DLD1 (cell line): ENCODE measurements around the gene P2RX7.

Source experiments
- in situ Hi-C: cut with HindIII; loops from 2 replicates; pipeline ENCODE4 v1.10.0; 2017; ENCODE audit warnings: low sequenced_read_pairs

Gene P2RX7

DNA sequence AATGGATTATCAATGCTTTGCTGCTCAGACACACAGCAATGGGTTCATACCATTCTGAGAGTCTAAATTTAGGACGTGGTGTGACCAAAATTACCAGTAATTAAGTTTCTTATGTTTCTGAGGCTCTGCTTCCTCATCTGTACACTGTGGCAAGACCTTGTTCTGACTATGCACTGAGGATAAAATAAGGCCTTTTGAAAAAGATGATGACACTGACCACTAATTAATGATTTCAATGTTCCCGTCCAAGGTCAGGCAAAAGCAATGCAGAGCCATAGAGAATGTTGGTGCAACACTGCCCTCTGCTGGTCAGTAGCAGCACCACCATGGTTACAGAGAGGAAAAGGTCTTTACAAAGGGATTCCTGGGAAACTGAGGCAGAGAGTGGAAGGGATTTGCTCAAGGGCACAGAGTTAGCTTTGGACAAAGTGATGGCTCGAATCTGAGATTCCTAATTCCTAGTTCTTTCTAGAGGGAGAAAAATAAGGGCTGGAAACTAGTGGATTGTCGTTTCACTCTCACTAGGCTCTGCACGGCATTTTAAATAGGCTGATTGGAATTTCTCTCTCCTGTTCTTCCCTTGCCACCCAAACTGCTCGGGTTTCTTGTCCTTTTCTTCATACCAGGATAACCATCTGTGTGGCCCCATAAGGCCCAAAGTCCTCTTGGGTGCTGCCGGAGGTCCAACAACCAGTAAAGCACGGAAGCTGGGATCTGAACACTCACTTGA lies 22.3 kb upstream of the P2RX7 start:
- in situ Hi-C loops, result no loop called here

DNA sequence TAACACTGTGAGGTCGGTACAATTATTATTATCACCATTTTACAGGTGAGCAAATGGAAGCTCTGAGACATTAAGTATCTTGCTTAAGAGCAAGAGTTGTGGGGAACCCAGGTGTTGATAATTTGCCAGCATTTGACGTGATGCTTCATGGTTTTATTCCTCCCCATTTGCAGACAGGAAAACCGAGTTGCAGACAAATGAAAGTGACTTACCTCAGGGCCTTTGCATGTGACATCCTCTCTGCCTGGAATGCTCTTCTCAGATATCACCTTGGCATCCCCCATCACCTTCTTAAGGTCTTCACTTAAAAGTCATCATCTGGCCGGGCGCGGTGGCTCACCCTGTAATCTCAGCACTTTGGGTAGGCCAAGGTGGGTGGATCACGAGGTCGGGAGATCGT lies 21.0 kb upstream of the P2RX7 start:
- in situ Hi-C loops, result no loop called here

DNA sequence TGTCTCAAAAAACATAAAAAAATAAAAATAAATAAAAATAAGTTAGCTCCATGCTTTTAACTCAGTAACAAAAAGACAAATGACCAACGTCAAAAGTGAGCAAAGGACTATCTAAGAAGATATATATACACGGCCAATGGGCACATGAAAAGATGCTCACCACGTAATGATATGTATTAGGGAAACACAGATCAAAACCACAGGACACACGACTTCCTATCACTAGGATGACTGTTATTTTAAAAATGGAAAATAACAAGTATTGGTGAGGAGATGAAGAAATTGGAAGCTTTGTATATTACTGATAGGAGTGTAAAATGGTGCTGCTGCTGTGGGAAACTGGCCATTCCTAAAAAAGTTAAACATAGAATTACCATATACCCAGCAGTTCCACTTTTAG lies 20.2 kb upstream of the P2RX7 start:
- in situ Hi-C loops, result no loop called here

DNA sequence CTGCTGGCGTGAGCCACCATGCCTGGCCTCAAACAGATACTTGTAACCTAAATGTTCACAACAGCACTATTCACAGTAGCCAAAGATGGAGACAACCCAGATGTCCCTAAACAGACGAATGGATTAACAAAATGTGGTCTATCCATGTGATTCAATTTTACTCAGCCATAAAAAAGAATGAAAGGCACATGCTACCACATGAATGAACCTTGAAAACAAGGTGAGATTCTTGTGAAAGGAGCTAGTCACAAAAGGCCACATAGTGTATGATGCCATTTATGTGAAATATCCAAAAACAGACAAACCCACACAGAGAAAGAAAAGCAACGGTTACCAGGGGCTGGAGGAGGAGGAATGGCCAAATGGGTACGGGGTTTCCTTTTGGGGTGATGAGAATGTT lies 19.6 kb upstream of the P2RX7 start:
- in situ Hi-C loops, result no loop called here

DNA sequence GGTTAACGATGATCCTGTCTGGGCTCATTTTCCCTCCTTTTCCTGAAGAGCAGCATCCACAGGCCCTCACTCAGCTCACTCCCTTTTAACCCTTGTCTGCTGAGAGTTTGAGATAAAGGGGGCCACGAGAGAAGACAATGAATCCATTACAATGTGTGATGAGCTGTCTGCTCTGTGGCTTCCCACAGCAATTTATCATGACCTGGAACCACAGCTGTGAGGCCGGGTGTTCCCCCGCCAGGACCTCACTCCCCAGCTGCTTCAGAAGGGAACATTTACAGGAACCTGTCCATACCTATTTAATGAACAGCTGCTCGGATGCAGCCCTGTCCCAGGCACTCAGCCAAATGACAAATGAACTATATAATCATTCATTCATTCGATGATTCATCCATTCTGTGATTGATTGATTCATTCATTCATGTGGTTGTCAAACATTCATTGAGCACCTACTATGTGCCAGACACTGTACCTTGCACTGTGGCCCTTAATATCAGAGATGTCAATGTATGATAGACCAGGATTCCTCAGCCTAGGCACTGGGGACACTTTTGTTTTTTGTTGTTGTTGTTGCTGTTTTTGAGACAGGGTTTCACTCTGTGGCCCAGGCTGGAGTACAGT lies 18.5 kb upstream of the P2RX7 start:
- in situ Hi-C loops, result no loop called here

DNA sequence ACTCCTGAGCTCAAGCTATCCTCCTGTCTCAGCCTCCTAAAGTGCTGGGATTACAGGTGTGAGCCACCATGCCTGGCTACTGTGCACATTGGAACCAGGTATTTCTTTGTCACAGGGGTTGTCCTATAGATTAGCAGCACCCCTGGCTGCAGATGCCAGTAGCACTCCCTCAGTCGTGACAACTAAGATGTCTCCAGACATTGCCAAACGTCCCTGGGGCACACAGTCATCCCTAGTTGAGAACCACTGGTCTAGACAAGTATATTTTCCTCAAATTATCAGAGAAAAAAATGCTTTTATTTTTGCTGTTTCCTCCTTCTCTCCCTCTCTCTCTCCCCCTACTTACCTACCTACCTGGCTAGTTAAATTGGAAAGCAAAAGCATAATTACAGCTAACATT lies 17.9 kb upstream of the P2RX7 start:
- in situ Hi-C loops, result no loop called here

DNA sequence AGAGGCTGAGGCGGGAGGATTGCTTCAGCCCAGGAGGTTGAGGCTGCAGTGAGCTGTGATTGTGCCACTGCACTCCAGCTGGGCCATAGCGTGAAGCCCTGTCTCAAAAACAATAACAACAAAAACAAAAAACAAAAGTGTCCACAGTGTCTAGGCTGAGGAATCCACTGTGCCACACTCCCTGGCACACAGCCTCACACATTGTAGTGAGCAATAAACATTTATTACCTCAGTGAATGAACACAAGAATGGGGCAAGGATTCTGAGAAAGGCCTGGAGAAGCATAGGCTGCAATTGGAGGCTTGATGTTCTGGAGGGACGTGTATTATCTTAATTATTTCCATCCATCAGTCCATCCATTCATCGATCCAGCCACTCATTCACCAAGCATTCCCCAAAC lies 17.1 kb upstream of the P2RX7 start:
- in situ Hi-C loops, result no loop called here

DNA sequence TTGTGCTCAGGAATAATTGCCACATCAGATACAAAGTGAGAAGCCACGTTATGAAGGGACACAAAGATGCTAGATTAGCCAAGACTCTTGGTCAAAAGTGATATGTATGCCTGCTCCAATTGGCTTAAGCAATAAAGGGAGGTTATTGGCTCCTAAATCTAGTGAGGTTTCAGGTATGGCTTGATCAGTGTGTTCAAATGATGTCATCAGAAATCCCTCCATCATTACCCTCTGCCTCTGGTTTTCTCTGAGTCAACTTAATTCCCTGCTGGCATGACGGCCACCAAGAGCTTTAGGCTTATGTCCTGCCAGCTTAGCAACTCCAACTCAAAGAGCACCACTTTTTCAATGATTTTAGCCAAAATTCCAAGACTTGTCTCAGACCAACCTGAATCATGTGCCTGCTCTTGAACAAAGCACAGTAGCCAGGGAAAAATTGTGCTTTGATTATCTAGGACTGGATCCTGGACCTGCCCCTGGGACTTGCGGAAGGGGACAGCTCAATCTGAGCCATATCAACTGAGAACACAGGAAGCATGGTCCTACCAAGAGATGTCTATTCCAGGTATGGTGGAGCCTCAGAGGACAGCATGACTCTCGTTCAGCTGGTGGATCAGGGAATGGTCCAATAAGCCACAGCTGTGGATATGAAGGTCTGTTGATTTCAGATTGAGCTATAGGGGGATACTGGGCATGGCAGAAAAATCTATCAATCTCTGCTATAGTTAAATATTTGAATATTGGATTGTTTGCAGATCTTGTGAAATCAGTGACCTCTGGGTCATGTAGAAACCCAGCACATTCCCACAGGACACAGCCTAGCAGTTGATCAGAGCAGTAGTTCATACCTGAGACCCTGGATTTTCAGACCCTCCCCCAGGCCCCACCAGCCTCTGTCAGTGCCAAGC lies 16.1 kb upstream of the P2RX7 start:
- in situ Hi-C loops, result no loop called here

DNA sequence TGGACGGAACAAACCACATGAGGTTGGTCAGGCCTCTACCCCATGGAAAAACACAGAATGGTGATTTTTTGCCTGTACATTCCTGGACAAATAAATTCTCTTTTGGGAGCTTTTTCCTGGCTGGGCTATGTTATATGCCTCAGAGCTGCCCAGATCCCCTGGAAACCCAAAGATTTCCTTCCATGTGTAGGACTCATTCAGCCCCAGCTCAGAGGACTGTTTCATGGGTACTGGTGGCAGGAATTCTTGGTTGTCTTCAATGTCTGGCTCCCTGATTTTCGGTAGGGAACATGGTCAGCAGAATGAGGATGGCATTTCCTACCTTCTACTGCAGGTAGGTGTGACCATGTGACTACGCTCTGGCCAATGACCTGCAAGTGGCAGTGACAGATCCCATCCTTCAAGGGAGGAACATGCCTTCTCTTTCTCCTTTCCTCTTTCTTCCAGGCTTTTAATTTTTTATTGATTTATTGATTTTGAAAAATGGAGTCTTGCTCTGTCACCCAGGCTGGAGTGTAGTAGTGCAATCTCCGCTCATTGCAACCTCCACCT lies 15.4 kb upstream of the P2RX7 start:
- in situ Hi-C loops, result no loop called here

DNA sequence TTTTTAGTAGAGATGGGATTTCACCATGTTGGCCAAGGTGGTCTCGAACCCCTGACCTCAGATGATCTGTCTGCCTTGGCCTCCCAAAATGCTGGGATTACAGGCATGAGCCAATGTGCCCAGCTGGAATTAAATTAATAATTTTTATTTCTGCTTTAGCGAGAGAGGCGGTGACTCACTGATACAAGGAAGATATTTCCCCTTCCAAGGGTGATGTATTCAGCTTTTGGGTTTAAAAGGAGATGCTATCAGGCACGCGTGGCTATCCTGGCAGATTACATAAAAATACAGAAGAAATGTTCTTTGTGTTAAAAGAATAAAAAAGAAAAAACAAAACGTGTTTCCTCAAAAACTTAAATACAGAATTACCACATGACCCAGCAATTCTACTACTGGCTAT lies 12.4 kb upstream of the P2RX7 start:
- in situ Hi-C loops, result no loop called here

DNA sequence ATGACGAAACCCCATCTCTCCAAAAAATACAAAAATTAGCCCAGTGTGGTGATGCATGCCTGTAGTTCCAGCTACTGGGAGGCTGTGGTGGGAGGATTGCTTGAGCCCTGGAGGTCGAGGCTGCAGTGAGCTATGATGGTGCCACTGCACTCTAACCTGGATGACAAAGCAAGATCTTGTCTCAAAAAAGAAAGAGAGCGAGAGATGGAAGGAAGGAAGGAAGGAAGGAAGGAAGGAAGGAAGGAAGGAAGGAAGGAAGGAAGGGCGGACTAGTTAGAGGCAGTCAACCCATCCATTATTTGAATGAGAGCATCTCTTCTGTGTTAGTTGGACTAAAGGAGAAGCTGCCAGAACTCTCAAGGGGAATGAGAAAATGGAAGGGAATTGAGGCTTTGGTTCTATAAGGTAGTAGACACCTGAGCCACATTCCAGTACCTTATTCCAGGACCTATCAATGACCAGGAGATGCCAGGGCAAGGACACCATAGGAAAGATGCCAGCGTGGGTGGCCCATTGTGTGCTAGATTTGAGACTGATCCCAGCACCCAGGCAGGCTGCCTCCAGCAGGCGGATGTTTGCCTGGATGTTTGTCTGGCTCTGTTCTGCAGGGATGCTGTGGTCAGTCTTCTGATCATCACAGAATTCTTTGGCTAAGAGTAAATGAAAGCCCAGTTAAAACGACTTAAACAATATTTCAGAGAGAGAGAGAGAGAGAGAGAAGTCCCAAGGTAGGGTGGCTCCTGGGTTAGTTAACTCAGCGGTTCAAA lies 11.5 kb upstream of the P2RX7 start:
- in situ Hi-C loops, result no loop called here

DNA sequence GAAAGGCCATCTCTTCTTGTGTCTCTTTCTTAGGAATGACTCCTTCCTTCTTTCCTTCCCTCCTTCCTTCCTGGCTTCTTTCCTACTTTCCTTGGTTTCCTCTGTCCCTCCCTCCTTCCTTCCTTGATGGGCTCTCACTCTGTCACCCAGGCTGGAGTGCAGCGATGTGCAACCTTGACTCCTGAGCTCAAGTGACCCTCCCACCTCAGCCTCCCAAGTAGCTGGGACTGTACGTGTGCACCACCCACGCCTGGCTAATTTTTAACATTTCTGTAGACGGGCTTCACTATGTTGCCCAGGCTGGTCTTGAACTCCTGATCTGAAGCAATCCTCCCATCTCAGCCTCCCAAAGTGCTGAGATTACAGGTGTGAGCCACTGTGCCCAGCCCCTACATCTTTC lies 10.9 kb upstream of the P2RX7 start:
- in situ Hi-C loops, result no loop called here

DNA sequence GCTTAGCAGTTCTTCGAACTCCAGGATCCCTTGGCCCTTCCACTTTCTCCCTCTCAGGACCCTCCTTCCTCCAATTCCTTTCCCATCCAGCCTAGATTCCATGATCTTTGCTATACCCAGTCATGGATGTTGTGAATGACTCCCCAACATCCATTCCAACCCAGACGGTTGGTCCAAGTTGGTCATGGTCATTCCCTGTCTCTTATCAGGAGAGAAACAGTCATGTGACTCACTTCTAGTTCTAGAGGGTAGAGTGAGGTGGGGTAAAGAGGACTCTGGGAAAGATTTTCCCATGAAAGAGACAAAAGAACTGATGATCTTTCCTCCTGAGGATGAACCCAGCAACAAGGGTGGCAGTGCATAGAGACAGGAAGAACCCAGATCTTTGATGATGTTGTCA lies 9.2 kb upstream of the P2RX7 start:
- in situ Hi-C loops, result no loop called here

DNA sequence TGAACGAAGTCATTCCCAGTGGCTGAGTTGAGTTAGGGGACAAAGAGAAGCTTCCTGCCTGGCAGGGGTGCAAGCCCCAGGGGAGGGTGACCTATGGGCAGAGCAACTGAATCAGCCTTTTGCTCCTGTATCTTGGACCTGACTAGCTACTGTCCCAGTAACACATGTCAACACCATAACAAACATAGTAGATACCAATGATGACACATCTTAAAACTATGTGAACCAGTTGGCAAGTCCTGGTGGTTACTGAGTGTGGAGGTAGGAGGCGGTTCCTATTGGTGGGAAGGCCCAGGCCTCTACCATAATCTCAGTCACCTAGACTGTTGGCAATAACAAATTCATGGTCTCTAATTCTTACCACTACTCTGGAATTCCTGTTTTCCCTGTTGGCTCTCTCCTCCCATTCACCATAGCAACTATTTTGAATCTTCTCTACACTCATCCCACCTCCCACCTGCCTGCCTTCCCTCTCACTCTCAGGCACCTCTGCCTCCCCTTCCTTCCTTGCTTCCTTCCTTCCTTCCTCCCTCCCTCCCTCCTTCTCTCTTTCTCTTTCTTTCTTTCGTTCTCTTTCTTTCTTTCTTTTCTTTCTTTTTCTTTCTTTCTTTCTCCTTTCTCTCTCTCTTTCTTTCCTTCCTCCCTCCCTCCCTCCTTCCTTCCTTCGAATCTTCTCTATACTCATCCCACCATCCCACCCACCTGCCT lies 8.1 kb upstream of the P2RX7 start:
- in situ Hi-C loops, result no loop called here

DNA sequence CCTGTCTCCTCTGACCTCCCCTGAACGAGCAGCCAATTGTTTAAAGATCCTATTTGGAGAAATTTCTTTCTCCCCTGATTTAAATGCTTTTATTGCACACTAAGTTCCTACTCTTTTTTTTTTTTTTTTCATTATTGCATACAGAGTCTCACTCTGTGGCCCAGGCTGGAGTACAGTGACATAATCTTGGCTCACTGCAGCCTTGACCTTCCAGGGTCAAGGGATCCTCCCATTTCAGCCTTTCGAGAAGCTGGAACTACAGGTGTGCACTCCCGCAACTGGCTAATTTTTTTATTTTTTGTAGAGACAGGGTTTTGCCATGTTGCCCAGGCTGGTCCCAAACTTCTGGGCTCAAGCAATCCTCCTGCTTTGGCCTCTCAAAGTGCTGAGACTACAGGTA lies 5.2 kb upstream of the P2RX7 start:
- in situ Hi-C loops, result no loop called here

DNA sequence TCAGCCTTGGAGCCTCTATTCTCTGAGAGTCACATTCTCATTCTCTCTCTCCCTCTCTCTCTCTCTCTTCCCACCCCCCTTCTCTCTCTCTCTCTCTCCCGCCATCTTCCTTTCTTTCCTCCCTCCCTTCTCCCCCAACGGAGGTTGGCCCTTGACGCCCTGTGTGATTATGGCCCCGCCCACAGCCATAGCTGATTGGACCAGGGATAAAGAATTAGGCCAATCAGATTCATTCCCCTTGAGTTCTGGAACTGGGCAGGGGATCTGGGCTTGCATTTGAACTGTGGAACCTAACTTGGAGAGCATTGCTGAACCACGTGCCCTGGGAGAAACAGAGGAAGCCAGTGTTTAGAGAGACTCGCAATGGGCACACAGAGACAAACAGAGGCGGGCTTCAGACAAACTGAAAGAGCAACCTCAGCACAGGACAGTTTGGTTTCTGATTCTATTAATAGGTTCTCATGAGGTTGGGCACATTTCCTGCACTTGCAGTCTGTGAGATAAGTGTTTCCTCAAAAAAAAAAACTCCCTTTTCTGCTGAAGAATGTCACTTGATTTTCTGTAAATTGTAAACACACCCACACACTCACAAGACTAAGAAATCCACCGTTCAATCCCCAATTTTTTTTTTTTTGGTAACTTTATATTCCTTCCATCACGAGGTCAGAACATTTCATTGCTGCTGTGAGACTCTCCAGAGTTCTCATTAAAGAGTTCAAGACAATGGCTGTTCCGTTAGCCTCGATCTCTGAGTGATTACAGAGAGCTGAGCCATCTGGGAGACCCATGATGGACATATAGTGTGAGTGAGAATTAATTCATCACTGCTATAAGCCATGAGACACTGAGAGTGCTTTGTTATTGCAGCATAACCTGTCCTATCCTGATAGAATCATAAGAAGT lies 3.5 kb upstream of the P2RX7 start:
- in situ Hi-C loops, result no loop called here

DNA sequence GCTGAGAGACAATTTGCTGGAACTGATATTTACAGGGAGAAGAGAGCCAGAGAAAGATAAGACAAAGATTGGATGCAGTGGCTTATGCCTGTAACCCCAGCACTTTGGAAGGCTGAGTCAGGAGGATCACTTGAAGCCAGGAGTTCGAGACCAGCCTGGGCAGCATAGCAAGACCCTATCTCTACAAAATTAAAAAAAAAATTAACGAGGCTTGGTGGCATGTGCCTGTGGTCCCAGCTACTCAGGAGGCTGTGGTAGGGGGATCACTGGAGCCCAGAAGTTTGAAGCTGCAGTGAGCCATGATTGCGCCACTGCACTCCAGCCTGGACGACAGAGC lies 2.9 kb upstream of the P2RX7 start:
- in situ Hi-C loops, result no loop called here

DNA sequence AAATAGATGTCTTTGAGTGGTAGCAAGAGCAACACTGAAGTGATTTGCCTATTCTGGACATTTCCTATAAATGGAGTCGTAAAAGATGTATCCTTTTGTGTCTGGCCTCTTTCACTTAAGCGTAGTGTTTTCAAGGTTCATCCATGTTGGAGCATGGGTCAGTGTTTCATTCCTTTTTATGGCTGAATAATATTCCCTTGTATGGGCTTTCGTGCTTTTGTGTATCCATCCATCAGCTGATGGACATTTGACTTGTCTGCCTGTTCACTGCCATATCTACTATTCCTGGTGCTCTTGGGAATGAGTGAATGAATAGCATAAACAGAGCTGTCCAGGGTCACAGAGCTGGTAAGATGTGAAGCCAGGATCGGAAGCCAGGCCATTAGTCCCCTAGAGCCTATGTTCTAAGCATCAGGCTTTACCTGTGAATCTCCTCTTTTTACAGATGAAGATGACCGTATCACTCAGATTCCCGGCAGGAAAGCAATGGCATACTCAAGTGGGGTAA lies 1.8 kb upstream of the P2RX7 start:
- in situ Hi-C loops, result no loop called here

DNA sequence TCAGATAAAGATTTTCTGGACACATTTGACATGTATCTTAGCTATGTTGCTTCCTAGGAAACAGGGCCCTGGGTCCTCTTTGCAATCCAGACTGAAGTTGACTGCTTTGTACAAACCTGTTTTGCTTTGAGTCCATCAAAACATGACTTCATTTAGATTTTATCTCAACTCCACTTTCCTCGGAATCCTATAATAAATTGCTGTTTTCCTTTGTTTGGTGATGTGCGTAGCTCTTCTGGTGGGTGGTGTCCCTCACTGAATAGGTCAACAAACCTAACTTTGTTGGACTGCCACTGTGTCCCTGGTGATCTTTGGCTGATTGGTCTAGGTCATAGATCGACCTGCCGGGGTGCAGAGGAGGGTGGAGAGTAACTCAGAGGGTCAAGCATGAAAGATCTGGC lies 735 bp upstream of the P2RX7 start:
- in situ Hi-C loops, result no loop called here
